K562 (cell line): ENCODE measurements around the gene ZKSCAN5. TPM values are rescaled to one million over a fixed set of nuclear protein-coding genes. Genes with fewer than 3 reads are reported as not detected.

Source experiments
- ARID1B ChIP-seq: fragments of 450-650 bp; IDR thresholded peaks from 2 replicates; pipeline ENCODE4 v1.6.1; 2016; ENCODE audit warnings: antibody characterized with exemption, mild to moderate bottlenecking, inconsistent platforms
- ASH1L ChIP-seq: fragments of 450-650 bp; IDR thresholded peaks from 2 replicates; pipeline ENCODE4 v1.6.1; 2018; ENCODE audit warnings: borderline replicate concordance, mild to moderate bottlenecking, low read depth; ENCODE audit not compliant: partially characterized antibody
- ATF7 ChIP-seq: fragments of 450-650 bp; IDR thresholded peaks from 2 replicates; pipeline ENCODE4 v1.7.1; 2014; ENCODE audit warnings: mild to moderate bottlenecking, moderate library complexity
- GATA2 ChIP-seq: sonication (generic); formaldehyde crosslinking; IDR thresholded peaks from 2 replicates; pipeline ENCODE4 v1.4.0; 2020; ENCODE audit warnings: mild to moderate bottlenecking, missing genetic modification reagents
- JUNB ChIP-seq: fragments of 450-650 bp; formaldehyde crosslinking; conservative IDR thresholded peaks from 2 replicates; pipeline ENCODE4 v1.4.0; 2020; ENCODE audit warnings: mild to moderate bottlenecking
- MAFG ChIP-seq: fragments of 450-650 bp; conservative IDR thresholded peaks from 2 replicates; pipeline ENCODE4 v1.6.1; 2016; ENCODE audit warnings: missing genetic modification characterization, missing compliant biosample characterization
- POLR2AphosphoS5 ChIP-seq: IDR thresholded peaks from 2 replicates; pipeline ENCODE4 v1.6.1; 2011; ENCODE audit warnings: mild to moderate bottlenecking, low read depth, low read length, moderate library complexity; ENCODE audit not compliant: control insufficient read depth, insufficient read depth
- RNF2 ChIP-seq: sonication (generic); IDR thresholded peaks from 2 replicates; pipeline ENCODE4 v1.6.1; 2016
- SRSF9 ChIP-seq: fragments of 200-400 bp; formaldehyde crosslinking; IDR thresholded peaks from 2 replicates; pipeline ENCODE4 v1.6.1; 2017; ENCODE audit warnings: low read depth, low read length, borderline replicate concordance
- TBL1XR1 ChIP-seq, 2 experiments: IDR thresholded peaks; 2 replicates each; pipeline ENCODE4 v1.6.1; 2012; ENCODE audit warnings: improper control_type of control experiment in 2 of 2, low read length in 2 of 2, mild to moderate bottlenecking in 1 of 2
- ZFPM2 ChIP-seq: fragments of 250-450 bp; sonication (Bioruptor Pico); IDR thresholded peaks from 2 replicates; pipeline ENCODE4 v1.5.1; 2022; ENCODE audit warnings: mild to moderate bottlenecking
- ZNF146 ChIP-seq: IDR thresholded peaks from one replicate; pipeline ENCODE4 v1.6.1; 2018; ENCODE audit warnings: missing compliant biosample characterization; ENCODE audit not compliant: unreplicated experiment
- ZZZ3 ChIP-seq: fragments of 450-650 bp; IDR thresholded peaks from 2 replicates; pipeline ENCODE4 v1.6.1; 2016; ENCODE audit warnings: antibody characterized with exemption, mild to moderate bottlenecking, moderate library complexity
- polyA plus RNA-seq, 8 experiments: library from polyadenylated mRNA; depleted of rRNA in 4 of 8; stranded (reverse) in 5 of 8; unstranded in 3 of 8; fragments of >200 nt; fragmentation: Nextera tagmentation in 2 of 8; fragmentation: Illumina TruSeq in 1 of 8; extraction: Ambion mirVana in 2 of 8; extraction: Trizol in 1 of 8; gene quantifications; 2 replicates each; pipeline versions ENCODE4 v1.2.1 to v1.2.3, GENCODE V29; 2011 to 2014; ENCODE audit warnings: inconsistent platforms in 1 of 8, missing spikeins in 1 of 8
- total RNA-seq, 7 experiments: library from RNA; depleted of rRNA in 6 of 7; stranded (reverse); fragments of >200 nt in 6 of 7; fragmentation: Illumina TruSeq in 2 of 7; extraction: Trizol in 2 of 7; gene quantifications; 2 replicates each; pipeline versions ENCODE4 v1.2.1 to v1.2.3, GENCODE V29; 2011 to 2021; ENCODE audit warnings: low replicate concordance in 1 of 7
- TF ChIP-seq, protein P1 (sequence below): IDR thresholded peaks from 2 replicates; pipeline ENCODE4 v1.6.1; 2012; ENCODE audit warnings: low read depth, low read length, improper control_type of control experiment, borderline replicate concordance
- TF ChIP-seq, protein P2 (sequence below): sonication (generic); formaldehyde crosslinking; IDR thresholded peaks from 2 replicates; pipeline ENCODE4 v1.8.0; 2022; ENCODE audit warnings: missing genetic modification reagents, mild to moderate bottlenecking, moderate library complexity, borderline replicate concordance
- TF ChIP-seq, protein P3 (sequence below), 2 experiments: fragments of 250-450 bp in 1 of 2; fragments of 450-650 bp in 1 of 2; sonication (Bioruptor Pico) in 1 of 2; IDR thresholded peaks; 2 replicates each; pipeline versions ENCODE4 v1.6.1 to v1.8.0; 2016 to 2021; ENCODE audit warnings: mild to moderate bottlenecking in 2 of 2, moderate library complexity in 2 of 2, missing compliant biosample characterization in 1 of 2, missing genetic modification characterization in 1 of 2
- TF ChIP-seq, protein P4 (sequence below), 2 experiments: fragments of 450-650 bp in 1 of 2; sonication (generic) in 1 of 2; formaldehyde crosslinking; conservative IDR thresholded peaks; 2 replicates each; pipeline versions ENCODE4 v1.4.0 to v1.8.1; 2020 to 2022; ENCODE audit warnings: mild to moderate bottlenecking in 1 of 2, missing genetic modification reagents in 1 of 2
- TF ChIP-seq, protein P5 (sequence below): fragments of 450-650 bp; formaldehyde crosslinking; IDR thresholded peaks from 2 replicates; pipeline ENCODE4 v1.4.0; 2022; ENCODE audit warnings: missing genetic modification characterization
- TF ChIP-seq, protein P6 (sequence below): fragments of 450-650 bp; IDR thresholded peaks from 2 replicates; pipeline ENCODE4 v1.7.1; 2018; ENCODE audit warnings: mild to moderate bottlenecking, low read depth; ENCODE audit not compliant: partially characterized antibody

Gene ZKSCAN5
- total and polyA plus RNA-seq, 9 of the 15 experiments (the other 6 are each of a cell fraction or from before 2014, with no cell fraction given) = 4.2 to 19.0 (median 15.0) TPM

DNA sequence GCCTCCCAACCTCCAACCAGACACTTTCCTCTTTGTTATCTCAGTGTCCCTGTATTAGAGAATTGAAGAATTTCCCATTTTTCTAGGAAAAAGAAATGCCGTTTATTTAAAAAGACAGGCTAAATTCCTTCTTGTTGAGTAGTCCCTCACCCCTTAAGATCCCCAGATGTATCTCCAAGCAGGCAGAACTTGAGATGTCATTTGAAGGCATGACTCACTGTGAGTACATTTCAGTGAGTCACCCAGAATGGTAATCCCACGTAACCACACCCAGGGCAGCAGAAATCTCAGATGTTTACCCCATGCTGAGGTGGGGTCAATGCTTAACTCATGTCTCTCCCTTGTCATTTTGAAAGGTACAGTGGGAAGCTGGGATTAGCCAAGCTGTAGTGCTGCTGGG is 58.4 kb downstream of the ZKSCAN5 start (continued):
- TF ChIP-seq, protein P1, sequence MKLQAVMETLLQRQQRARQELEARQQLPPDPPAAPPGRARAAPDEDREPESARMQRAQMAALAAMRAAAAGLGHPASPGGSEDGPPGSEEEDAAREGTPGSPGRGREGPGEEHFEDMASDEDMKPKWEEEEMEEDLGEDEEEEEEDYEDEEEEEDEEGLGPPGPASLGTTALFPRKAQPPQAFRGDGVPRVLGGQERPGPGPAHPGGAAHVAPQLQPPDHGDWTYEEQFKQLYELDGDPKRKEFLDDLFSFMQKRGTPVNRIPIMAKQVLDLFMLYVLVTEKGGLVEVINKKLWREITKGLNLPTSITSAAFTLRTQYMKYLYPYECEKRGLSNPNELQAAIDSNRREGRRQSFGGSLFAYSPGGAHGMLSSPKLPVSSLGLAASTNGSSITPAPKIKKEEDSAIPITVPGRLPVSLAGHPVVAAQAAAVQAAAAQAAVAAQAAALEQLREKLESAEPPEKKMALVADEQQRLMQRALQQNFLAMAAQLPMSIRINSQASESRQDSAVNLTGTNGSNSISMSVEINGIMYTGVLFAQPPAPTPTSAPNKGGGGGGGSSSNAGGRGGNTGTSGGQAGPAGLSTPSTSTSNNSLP = peak; percentile 55; the same call in 1 of the 2 replicates
- TF ChIP-seq JUNB (CRISPR knock-in tag) (peak; percentile 80; the same call in 1 of the 2 replicates), MAFG (tag) (0 out of 2 replicates have a peak, but pooled peaks have one; percentile 36), ZNF146 (no peak), RNF2 (peak; percentile 43; the same call in 1 of the 2 replicates), ASH1L (no peak), ATF7 (peak; percentile 74; the same call in 1 of the 2 replicates), SRSF9 (no peak), TBL1XR1 (IDR thresholded peaks at IDR 0.05; ENCODE audit: low read length in 2 of 2) (peak in 1 of 2 experiments; percentile 61; a peak in 1 of 4 replicates), GATA2 (CRISPR knock-in tag) (no peak), ARID1B (peak; percentile 93), ZZZ3 (no peak), ZFPM2 (no peak), POLR2AphosphoS5 (no peak)
- TF ChIP-seq, protein P2, sequence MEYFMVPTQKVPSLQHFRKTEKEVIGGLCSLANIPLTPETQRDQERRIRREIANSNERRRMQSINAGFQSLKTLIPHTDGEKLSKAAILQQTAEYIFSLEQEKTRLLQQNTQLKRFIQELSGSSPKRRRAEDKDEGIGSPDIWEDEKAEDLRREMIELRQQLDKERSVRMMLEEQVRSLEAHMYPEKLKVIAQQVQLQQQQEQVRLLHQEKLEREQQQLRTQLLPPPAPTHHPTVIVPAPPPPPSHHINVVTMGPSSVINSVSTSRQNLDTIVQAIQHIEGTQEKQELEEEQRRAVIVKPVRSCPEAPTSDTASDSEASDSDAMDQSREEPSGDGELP (CRISPR knock-in tag) = no peak; the same call in 1 of the 2 replicates
- TF ChIP-seq, protein P3, sequence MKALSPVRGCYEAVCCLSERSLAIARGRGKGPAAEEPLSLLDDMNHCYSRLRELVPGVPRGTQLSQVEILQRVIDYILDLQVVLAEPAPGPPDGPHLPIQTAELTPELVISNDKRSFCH (CRISPR knock-in tag; IDR thresholded peaks at IDR 0.05) = no peak
- TF ChIP-seq, protein P3 (tag; IDR thresholded peaks at IDR 0.05) = no peak
- TF ChIP-seq, protein P4, sequence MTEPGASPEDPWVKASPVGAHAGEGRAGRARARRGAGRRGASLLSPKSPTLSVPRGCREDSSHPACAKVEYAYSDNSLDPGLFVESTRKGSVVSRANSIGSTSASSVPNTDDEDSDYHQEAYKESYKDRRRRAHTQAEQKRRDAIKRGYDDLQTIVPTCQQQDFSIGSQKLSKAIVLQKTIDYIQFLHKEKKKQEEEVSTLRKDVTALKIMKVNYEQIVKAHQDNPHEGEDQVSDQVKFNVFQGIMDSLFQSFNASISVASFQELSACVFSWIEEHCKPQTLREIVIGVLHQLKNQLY (CRISPR knock-in tag; conservative IDR thresholded peaks at IDR 0.05) = no peak
- TF ChIP-seq, protein P5, sequence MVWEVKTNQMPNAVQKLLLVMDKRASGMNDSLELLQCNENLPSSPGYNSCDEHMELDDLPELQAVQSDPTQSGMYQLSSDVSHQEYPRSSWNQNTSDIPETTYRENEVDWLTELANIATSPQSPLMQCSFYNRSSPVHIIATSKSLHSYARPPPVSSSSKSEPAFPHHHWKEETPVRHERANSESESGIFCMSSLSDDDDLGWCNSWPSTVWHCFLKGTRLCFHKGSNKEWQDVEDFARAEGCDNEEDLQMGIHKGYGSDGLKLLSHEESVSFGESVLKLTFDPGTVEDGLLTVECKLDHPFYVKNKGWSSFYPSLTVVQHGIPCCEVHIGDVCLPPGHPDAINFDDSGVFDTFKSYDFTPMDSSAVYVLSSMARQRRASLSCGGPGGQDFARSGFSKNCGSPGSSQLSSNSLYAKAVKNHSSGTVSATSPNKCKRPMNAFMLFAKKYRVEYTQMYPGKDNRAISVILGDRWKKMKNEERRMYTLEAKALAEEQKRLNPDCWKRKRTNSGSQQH (CRISPR knock-in tag) = 0 out of 2 replicates have a peak, but pooled peaks have one; percentile 5
- TF ChIP-seq, protein P6, sequence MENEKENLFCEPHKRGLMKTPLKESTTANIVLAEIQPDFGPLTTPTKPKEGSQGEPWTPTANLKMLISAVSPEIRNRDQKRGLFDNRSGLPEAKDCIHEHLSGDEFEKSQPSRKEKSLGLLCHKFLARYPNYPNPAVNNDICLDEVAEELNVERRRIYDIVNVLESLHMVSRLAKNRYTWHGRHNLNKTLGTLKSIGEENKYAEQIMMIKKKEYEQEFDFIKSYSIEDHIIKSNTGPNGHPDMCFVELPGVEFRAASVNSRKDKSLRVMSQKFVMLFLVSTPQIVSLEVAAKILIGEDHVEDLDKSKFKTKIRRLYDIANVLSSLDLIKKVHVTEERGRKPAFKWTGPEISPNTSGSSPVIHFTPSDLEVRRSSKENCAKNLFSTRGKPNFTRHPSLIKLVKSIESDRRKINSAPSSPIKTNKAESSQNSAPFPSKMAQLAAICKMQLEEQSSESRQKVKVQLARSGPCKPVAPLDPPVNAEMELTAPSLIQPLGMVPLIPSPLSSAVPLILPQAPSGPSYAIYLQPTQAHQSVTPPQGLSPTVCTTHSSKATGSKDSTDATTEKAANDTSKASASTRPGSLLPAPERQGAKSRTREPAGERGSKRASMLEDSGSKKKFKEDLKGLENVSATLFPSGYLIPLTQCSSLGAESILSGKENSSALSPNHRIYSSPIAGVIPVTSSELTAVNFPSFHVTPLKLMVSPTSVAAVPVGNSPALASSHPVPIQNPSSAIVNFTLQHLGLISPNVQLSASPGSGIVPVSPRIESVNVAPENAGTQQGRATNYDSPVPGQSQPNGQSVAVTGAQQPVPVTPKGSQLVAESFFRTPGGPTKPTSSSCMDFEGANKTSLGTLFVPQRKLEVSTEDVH = peak; percentile 31
